ENCODE data around the gene PCBP3.

Gene PCBP3

DNA sequence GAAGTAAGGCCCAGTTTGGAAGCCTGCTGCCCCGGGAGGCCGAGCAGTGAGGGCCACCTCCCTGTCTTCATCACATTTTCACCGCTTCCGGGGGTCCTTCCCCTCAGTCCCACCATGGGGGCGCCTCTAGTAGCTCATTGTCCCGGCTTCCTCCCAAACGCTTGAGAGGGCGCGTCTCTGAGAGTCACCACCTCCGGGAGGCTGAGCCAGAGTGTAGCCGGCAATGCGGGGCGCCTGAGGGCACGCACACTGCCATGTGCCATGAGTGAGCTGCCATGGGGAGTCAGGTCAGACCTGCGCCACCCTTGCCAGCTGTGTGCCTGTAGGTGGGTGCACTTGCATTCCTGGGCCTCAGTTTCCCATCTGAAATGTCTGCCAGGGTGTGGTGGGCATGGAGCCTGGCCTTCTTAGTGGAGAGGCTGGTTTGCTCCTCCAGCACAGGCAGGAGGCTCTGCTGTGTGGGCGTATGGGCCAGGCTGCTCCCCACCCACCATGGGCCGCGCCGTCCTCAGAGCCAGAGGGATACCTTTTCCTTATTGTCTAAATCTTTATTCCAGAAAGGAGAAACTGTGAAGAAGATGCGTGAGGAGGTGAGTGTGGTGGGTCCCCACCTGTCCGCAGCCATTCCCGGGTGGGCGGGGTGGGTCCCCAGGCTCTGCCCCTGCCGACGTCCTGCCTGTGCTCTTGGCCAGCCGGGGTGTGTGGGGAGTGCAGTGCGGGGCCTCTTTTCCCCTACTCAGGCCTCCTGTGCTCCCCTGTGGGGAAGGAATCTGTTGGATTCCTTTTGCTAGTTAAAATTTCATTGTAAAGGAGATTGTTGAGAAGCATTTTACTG lies 256.7 kb downstream of the PCBP3 start:
- Histone ChIP-seq H3K9me3 (no peaks in the 10 kb centered on the region), H3K36me3 (peaks cover 53% of the 10 kb centered on the region), H3K27ac (no peak overlapping the region), H3K4me3 (ENCODE audit: low read depth in 1 of 2, low read length in 1 of 2) (no peak overlapping the region), H3K4me1 (ENCODE audit: control insufficient read depth in 1 of 2, insufficient read depth in 1 of 2, low read depth in 1 of 2, low read length in 1 of 2) (no peaks in the 10 kb centered on the region), H3K27me3 (no peaks in the 10 kb centered on the region)
- TF ChIP-seq CTCF (IDR thresholded peaks at IDR 0.05) = no peak

- Histone ChIP-seq H3K36me3 (peaks cover 54% of the 10 kb centered on the region), H3K4me3 (ENCODE audit: low read depth in 1 of 2, low read length in 1 of 2) (no peak overlapping the region), H3K27me3 (no peaks in the 10 kb centered on the region), H3K27ac (no peak overlapping the region), H3K4me1 (ENCODE audit: control insufficient read depth in 1 of 2, insufficient read depth in 1 of 2, low read depth in 1 of 2, low read length in 1 of 2) (no peaks in the 10 kb centered on the region), H3K9me3 (no peaks in the 10 kb centered on the region)
- TF ChIP-seq CTCF (IDR thresholded peaks at IDR 0.05) = no peak
Observed at GRCh38 chr21:45901061-45901690, 257.7 kb downstream of the PCBP3 start.

DNA sequence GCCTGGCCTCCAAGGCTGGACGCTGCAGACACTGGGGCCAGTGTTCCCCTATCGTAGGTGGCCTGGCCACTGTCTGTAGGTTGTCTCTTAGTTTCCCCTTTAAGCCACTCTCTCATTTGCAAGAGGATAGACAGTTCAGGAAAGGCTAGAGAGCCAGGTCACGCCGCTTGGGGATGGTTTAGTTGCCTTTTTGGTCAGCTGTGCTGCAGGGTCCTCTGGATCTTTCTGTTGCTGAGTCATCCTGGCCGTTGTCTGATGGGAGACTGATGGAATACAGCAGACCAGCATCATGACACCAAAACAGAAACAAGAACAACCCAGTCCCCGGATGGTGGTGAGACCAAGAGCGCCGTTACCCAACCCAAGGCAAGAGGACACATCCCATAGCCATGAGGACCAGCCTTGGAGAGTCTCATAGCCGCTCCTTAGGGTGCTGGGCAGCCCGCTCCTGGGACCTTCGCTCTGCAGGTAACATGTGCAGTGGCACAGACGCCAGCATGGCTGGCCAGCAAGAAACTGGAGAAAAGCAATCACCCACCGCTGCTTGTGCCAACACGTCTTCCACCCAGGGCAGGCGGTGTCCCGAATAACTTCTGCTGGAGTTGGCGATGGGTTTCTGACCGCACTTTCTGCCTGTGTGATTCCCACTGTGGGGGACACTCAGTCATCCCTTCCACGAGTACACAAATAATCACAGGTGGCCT lies 258.9 kb downstream of the PCBP3 start:
- no peaks in the 10 kb centered on the region for H3K27me3 ChIP-seq
- H3K27ac ChIP-seq = no peak overlapping the region
- no peak for TF ChIP-seq CTCF (IDR thresholded peaks at IDR 0.05)
- no peaks in the 10 kb centered on the region for H3K9me3 ChIP-seq
- peaks cover 44% of the 10 kb centered on the region for H3K36me3 ChIP-seq
- no peak overlapping the region for H3K4me3 ChIP-seq (ENCODE audit: low read depth in 1 of 2, low read length in 1 of 2)
- no peaks in the 10 kb centered on the region for H3K4me1 ChIP-seq (ENCODE audit: control insufficient read depth in 1 of 2, insufficient read depth in 1 of 2, low read depth in 1 of 2, low read length in 1 of 2)

- Histone ChIP-seq H3K4me3 (ENCODE audit: low read depth in 1 of 2, low read length in 1 of 2) (no peak overlapping the region), H3K36me3 (peaks cover 52% of the 10 kb centered on the region), H3K27me3 (no peaks in the 10 kb centered on the region), H3K27ac (no peak overlapping the region), H3K4me1 (ENCODE audit: control insufficient read depth in 1 of 2, insufficient read depth in 1 of 2, low read depth in 1 of 2, low read length in 1 of 2) (no peaks in the 10 kb centered on the region), H3K9me3 (no peaks in the 10 kb centered on the region)
- no peak for TF ChIP-seq CTCF (IDR thresholded peaks at IDR 0.05)
Observed at GRCh38 chr21:45905196-45905595, 261.7 kb downstream of the PCBP3 start.

GRCh38 chr21:45906196-45906805 lies 262.8 kb downstream of the PCBP3 start:
- Histone ChIP-seq H3K4me1 (ENCODE audit: control insufficient read depth in 1 of 2, insufficient read depth in 1 of 2, low read depth in 1 of 2, low read length in 1 of 2) (no peaks in the 10 kb centered on the region), H3K27me3 (no peaks in the 10 kb centered on the region), H3K36me3 (peaks cover 55% of the 10 kb centered on the region), H3K4me3 (ENCODE audit: low read depth in 1 of 2, low read length in 1 of 2) (no peak overlapping the region), H3K27ac (no peak overlapping the region), H3K9me3 (no peaks in the 10 kb centered on the region)
- no peak for TF ChIP-seq CTCF (IDR thresholded peaks at IDR 0.05)
